NCI-H524 (cell line): ENCODE results near the gene VASH1.
"Not testable (repeated sequence)": the region's sequence is repeated elsewhere in the genome, so short reads cannot be mapped to it uniquely, and the experiment has no call there.

Source experiments
- DNase-seq, 2 experiments: peaks; one replicate each; lab custom pipeline; 2025; lab: John Stamatoyannopoulos, UW

Gene VASH1

GRCh38 chr14:76761136-76761959 lies at the start of gene VASH1:
Gene VASH1, plus strand, starts transcription at chr14:76761468. Its CDS starts 1,354 bp downstream, at chr14:76762822.
- peak; percentile 62 to 81 for DNase-seq

DNA sequence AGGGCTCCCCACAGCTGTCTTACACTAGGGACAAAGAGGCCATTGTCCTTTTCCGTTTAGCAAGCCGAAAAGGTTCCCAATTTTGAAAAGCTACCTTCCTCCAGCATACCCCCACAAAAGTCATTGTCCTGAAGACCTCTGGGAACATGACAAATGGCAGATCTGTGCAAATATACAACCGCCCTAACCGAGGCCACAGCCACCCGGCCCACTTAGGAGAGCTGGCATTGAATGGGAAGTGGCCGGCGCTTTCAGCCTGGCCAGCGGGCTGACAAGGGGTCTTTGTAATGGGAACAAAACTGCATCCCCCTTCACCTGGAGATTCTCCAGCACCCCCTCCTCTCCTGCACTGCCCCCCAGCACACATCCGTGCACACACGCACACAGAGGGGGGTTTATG lies 48.1 kb upstream of the VASH1 start:
- DNase-seq, result no peak

DNA sequence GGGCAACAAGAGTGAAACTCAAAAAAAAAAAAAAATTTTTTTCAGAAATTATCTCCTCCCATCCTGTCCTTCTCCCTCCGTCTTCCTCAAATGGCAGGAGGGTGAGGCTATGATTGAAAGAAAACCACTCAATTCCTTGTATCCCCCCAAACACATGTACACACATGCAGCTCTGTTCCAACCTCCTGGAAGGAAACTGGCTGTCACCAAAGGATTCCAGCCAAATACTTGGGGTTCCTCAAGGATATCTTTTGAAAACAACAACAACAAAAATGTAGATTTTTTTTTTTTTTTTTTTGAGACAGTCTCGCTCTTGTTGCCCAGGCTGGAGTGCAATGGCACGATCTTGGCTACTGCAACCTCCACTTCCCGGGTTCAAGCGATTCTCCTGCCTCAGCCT lies 46.8 kb upstream of the VASH1 start:
- DNase-seq, result no peak

DNA sequence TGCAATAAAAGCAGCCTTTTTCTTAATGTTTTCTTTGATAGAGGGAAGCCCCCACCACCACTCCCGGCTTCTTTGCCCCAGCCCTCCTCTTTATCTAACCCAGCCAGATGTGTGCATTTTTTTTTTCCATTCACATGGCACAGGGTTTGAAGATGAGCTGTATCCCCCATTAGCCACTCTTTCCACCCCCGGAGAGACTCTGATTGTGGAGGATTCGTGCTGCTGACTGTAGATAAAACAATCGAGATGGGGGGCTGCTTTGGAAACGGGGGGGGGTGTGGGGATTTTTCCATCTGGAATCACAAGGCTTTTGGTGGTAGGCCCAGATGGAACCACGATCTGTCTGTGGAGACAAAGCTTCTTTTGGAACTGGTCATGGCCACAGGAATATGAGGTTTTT lies 46.2 kb upstream of the VASH1 start:
- peak in 1 of 2 experiments; percentile 58 for DNase-seq

DNA sequence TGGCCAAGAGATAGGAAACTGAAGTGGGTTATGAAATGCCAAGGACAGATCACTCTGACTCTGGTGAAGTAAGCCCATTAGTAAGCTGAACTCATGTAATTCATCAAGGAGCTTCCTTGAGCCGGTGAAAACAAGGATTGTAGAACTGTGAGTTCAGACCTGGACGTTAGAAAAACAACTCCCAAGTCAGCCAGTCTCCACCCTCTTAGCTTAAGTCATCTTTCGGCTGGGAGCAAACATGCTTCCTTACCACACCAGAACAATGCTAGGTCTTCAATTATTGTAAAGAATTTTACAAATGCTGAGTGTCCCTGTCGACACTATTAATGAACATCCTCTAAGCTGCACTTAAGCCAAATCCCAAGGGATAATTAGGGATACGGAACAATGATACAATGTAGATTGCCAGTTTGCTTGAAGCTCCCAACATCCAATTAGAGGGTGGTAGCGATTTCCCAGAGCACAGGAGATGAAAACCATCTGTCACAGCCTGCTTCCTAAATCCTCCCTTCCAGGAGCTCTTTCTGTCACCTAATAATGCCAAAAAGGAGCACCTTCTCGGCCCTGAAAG lies 45.7 kb upstream of the VASH1 start:
- peak; percentile 99 to 100 for DNase-seq

DNA sequence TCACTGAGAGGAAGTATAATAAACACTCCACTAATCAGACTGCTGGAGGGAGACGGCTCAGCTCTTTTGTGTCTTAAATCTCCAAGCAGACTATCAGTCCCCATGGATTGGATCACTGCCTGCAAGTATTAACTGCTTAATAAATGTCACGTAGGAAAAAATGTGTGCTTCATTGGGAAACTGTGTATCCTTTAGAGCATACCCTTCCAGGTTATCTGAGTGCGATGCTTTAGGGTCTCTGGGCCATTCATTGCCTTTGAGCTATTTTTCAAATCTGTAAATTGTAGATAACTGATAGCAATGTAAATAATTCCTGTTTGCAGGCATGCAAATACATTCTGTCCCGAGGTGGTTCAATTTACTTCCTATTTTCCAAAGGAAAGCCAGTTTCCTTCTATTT lies 45.0 kb upstream of the VASH1 start:
- peak in 1 of 2 experiments; percentile 77 for DNase-seq

DNA sequence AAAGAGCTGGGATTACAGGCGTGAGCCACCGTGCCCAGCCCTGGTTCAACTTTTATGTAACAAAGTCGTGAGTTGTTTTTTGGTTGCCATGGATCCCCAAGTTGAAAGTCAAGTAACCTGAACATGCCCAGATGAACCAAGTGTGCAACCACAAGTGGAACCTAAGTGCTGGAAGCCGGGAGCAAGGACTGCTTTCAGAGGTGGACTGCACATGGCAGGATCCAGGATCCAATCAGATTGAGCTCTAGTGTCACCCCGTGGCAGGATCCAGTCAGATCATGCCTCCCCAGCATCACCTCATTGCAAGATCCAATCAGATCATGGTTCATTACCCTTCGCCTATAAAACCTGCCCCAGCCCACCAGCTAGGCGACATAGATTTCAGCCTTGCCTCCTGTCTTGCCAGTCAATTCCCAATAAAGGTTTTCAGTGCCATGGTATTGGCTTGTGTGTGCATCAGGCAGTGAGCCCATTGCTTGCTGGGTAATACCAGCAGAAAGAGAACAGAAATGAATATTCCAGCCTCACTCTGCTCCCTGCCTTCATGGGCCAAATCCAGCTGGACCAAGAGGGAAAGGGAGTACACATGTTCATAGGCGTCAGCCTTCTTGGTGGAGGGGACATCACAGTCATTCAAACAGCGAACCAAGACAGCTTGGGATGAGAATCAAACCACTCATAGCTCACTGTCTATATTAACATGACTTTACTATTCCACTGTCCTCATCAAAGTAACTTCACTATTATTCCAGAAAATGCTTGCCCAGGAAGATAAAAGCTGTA lies 43.6 kb upstream of the VASH1 start:
- no peak for DNase-seq

DNA sequence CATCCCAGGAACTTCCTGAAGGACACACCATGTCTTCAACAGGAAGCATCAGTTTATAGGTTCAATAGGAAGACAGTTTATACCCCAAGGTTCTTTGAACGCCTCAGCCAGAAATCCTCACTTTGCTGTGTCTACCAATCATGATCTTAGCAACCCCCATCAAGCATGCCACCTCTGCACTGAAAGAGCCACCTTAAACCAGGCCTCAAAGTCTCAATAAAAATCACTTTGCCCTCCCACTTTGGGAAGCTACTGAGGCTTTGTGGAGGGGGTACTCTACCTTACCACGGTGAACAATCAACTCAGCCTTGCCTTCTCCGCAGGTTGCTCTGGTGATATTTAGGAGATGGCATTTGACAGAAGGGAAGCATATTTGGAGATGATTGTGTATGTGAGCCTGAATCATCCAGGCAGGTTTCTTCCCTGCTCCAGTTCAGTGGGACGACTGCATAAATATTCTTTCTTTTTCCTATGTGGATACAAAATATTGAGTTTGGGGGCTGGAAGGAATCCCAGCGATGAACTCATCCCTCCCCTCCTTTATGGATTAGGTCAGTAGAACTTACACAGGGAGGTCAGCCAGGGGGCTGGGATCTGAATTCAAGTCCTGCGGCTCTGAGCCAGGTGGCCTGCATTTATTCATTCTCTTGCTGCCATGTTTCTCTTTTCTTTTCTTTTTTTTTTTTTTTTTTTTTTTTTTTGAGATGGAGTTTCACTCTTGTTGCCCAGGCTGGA lies 42.8 kb upstream of the VASH1 start:
- DNase-seq, result no peak

DNA sequence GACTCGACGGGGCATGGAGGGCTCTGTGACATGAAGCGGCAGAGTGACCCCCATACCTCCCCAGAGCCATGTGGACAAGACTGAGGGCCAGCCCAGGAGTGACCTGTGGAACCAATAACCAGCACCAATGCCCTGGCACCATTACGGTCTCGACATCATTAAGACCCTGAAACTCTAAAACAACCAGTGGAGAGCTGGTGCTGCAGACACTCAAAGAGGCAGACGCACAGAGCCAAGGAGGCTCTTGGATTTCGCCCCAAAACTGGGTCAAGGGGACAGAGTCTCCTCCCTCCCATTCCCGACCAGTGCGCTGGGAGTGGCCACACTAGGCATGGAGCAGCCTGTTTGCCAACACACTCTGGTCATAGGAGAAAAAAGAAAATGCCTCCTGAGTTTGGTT lies 41.6 kb upstream of the VASH1 start:
- no peak for DNase-seq

DNA sequence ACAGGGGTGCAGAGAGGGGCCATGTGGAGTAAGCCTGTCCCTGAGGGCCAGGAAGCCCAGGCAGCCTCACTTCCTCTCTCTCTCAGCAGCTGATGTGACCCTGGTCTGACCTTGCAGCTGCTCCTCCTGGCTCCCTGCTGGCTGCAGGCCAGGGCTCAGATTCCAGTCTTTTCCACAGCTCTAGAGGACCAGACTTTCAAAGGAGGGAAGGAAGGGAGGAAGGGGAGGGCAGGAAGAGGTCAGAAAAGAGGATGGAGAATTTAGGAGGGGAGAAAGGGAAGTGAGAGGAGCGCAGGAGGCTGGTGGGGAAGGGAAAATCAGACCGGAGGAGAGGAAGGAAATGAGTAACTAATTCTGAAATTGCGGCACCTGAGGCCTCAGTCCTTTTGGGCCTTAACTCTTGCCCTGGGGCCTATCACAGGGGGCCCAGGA lies 40.9 kb upstream of the VASH1 start:
- peak; percentile 43 to 78 for DNase-seq

DNA sequence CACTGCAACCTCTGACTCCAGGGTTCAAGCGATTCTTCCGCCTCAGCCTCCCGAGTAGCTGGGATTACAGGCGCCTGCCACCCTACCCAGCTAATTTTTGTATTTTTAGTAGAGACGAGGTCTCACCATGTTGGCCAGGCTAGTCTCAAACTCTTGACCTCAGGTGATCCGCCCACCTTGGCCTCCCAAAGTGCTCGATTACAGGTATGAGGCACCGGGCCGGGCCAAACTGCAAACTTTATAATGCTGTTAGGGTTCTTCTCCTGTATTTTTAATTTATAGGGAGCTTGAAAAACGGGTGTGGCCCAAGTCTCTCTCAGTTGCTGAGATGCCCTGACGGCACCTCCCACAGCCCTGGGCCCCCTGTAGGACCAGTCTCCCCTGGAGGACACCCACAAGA lies 39.8 kb upstream of the VASH1 start:
- not testable (repeated sequence) for DNase-seq

GRCh38 chr14:76724651-76725550 lies 36.4 kb upstream of the VASH1 start:
- no peak for DNase-seq

DNA sequence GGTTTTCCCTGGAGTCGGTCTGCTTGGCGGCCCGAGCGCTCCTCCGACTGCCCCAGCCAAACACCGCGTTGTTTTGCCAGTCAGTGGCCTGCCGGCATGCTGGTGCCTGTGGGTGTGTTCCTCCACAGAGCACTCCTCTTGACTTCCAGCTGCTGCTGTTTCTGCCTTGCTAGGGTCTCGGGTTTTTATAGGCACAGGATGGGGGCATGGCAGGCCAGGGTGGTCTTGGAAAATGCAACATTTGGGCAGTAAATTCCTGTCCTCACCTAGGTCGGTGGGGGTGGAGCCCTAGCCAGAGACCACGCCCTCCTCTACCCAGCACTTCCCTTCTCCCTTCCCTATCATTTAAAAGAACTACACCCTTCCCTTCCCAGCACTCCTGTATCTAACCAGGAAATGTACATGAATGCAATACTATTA lies 34.7 kb upstream of the VASH1 start:
- peak in 1 of 2 experiments; percentile 57 for DNase-seq

- no peak for DNase-seq
Measured at GRCh38 chr14:76727384-76727783, 33.9 kb upstream of the VASH1 start.

DNA sequence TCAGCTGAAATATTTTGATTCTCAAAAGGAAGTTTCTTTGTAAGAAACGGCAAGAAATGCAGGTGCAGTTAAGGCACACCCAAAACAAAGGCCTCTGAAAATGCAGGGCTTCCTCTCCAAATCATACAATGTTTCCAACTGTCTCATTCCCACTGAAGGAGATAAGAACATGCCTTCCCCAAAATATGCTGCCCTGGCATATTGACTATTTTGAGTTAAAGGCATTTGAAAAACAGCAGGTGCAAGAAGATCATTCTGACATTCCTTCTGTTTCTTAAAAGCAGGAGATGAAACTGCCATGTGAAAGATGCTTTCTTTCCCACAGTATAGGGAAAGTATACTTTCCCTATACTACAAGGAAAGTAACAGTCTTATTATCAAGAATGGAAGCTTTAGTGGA lies 33.4 kb upstream of the VASH1 start:
- DNase-seq, result no peak

- DNase-seq, result no peak
Measured at GRCh38 chr14:76729258-76729657, 32.0 kb upstream of the VASH1 start.

DNA sequence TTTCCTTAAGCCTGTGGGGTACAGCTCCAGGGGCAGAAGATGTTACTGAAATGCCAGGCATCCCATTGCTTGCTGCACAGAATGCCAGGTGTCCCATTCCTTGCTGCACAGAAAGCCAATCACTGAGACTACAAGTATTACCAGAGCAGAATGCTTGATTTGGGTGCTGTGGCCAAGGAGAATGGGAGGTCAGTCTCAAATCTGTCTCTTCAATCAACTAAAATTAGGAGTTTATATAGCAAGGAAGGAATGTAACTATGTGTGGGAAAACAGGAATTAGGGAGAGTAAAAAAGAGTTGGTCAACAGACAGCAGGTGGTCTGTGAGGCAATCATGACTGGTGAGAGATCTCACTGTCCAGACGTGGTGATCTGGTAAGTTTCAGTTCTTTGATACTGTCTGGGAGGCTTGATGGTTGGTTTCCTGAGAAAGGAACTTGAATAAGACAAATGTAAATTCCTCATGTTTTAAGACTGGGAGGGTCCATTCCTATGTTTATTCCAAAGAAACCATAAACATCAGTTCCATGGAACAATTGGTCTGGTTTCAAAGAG lies 31.2 kb upstream of the VASH1 start:
- DNase-seq, result no peak

DNA sequence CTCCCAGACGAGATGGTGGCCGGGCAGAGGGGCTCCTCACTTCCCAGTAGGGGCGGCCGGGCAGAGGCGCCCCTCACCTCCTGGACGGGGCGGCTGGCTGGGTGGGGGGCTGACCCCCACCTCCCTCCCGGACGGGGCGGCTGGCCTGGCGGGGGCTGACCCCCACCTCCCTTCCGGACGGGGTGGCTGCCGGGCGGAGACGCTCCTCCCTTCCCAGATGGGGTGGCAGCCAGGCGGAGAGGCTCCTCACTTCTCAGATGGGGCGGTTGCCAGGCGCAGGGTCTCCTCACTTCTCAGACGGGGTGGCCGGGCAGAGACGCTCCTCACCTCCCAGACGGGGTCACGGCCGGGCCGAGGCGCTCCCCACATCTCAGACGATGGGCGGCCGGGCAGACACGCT lies 26.8 kb upstream of the VASH1 start:
- DNase-seq, result not testable (repeated sequence)

DNA sequence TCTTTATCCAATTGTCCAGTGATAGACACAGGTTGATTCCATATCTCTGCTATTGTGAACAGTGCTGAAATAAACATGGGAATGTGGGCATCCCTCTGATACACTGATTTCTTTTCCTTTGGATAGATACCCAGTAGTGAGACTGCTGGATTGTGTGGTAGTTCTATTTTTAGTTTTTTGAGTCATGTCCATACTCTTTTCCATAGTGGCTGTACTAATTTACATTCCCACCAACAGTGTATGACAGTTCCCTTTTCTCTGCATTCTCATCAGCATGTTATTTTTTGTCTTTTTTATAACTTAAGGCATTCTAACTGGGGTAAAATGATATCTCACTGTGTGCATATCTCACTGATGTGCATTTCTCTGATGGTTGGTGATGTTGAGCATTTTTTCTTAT lies 24.8 kb upstream of the VASH1 start:
- no peak for DNase-seq

DNA sequence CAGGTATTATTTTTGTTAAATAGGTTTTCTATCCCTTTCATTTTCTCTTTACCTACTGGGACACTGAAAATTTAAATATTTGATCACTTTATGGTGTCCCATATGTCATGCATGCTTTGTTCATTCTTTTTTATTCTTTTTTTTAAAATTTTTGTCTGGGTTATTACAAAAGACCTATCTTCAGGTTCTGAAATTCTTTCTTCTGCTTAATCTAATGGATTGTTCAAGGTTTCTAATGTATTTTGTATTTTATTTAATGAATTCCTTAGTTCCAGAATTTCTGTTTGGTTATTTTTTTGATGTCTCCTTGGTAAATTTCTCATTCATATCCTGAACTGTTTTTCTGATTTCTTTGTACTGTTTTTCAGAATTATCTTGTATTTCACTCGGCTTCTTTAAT lies 20.2 kb upstream of the VASH1 start:
- no peak for DNase-seq

- no peak for DNase-seq
Measured at GRCh38 chr14:76742185-76742584, 19.1 kb upstream of the VASH1 start.
